Measurements from ENCODE around the gene IP6K3.

IP6K3 gene

GRCh38 chr6:33745548-33745947 lies 1.2 kb downstream of the IP6K3 start:
- DNase-seq (ENCODE audit: low read depth in 1 of 2, low spot score in 1 of 2), result no peak
- peaks cover 14% of the 10 kb centered on the region for H3K27me3 ChIP-seq (ENCODE audit: insufficient read depth, poor library complexity, severe bottlenecking)
- no peak overlapping the region for H3K4me3 ChIP-seq (replicated peaks; ENCODE audit: insufficient read depth, low read length)
- TF ChIP-seq SPI1 (IDR thresholded peaks at IDR 0.05; ENCODE audit: borderline replicate concordance, low read depth) (no peak), POLR2AphosphoS5 (IDR thresholded peaks at IDR 0.05; ENCODE audit: low read depth) (no peak)
- no peak overlapping the region for H3K27ac ChIP-seq (replicated peaks)

- no peak for DNase-seq (ENCODE audit: low read depth in 1 of 2, low spot score in 1 of 2)
- H3K27ac ChIP-seq (replicated peaks), result no peak overlapping the region
Measured at GRCh38 chr6:33744895-33745546, 1.7 kb downstream of the IP6K3 start.

GRCh38 chr6:33744001-33744848 lies 2.5 kb downstream of the IP6K3 start:
- TF ChIP-seq GABPA (IDR thresholded peaks at IDR 0.05; ENCODE audit: low read depth), result no peak
- TF ChIP-seq CTCF (IDR thresholded peaks at IDR 0.05; ENCODE audit: insufficient read depth, low read length), result peak; percentile 99
- H3K27ac ChIP-seq (replicated peaks), result no peak overlapping the region
- no peak overlapping the region for H3K4me3 ChIP-seq (replicated peaks; ENCODE audit: insufficient read depth, low read length)
- peaks cover 14% of the 10 kb centered on the region for H3K27me3 ChIP-seq (ENCODE audit: insufficient read depth, poor library complexity, severe bottlenecking)
- peak; percentile 35 to 47 for DNase-seq (ENCODE audit: low read depth in 1 of 2, low spot score in 1 of 2)

More at GRCh38 chr6:33744895-33745546, 1.7 kb downstream of the IP6K3 start:
- no peak for TF ChIP-seq REST (IDR thresholded peaks at IDR 0.05; ENCODE audit: insufficient replicate concordance, low read depth)
- TF ChIP-seq GABPA (IDR thresholded peaks at IDR 0.05; ENCODE audit: low read depth), result no peak
- no peak for TF ChIP-seq SPI1 (IDR thresholded peaks at IDR 0.05; ENCODE audit: borderline replicate concordance, low read depth)
- no peak for TF ChIP-seq CTCF (IDR thresholded peaks at IDR 0.05; ENCODE audit: insufficient read depth, low read length)
- no peak for TF ChIP-seq POLR2AphosphoS5 (IDR thresholded peaks at IDR 0.05; ENCODE audit: low read depth)
- Histone ChIP-seq H3K4me3 (replicated peaks; ENCODE audit: insufficient read depth, low read length) (no peak overlapping the region), H3K27me3 (ENCODE audit: insufficient read depth, poor library complexity, severe bottlenecking) (peaks cover 14% of the 10 kb centered on the region)

GRCh38 chr6:33742837-33743236 lies 3.9 kb downstream of the IP6K3 start:
- DNase-seq (ENCODE audit: low read depth in 1 of 2, low spot score in 1 of 2), result no peak
- H3K27me3 ChIP-seq (ENCODE audit: insufficient read depth, poor library complexity, severe bottlenecking), result peaks cover 14% of the 10 kb centered on the region
- H3K4me3 ChIP-seq (replicated peaks; ENCODE audit: insufficient read depth, low read length), result no peak overlapping the region
- no peak for TF ChIP-seq SPI1 (IDR thresholded peaks at IDR 0.05; ENCODE audit: borderline replicate concordance, low read depth)
- no peak for TF ChIP-seq REST (IDR thresholded peaks at IDR 0.05; ENCODE audit: insufficient replicate concordance, low read depth)
- no peak for TF ChIP-seq POLR2AphosphoS5 (IDR thresholded peaks at IDR 0.05; ENCODE audit: low read depth)
- no peak for TF ChIP-seq GABPA (IDR thresholded peaks at IDR 0.05; ENCODE audit: low read depth)
- TF ChIP-seq CTCF (IDR thresholded peaks at IDR 0.05; ENCODE audit: insufficient read depth, low read length), result no peak
- no peak overlapping the region for H3K27ac ChIP-seq (replicated peaks)

Measured in HL-60 (cell line).